Neural crest cell (in vitro differentiated cells): ENCODE results near the gene HYKK. TPM values are rescaled to one million over a fixed set of nuclear protein-coding genes. Genes with fewer than 3 reads are reported as not detected.
A peak's percentile ranks its signal among the peaks of the same experiment; 100 is the strongest.
"Not testable (repeated sequence)": the region's sequence is repeated elsewhere in the genome, so short reads cannot be mapped to it uniquely, and the experiment has no call there.

ENCODE experiments used
- DNase-seq: peaks from one replicate; pipeline ENCODE4 v3.0.0; 2021; ENCODE audit warnings: low read depth, mixed read lengths, low spot score
- H3K27ac Mint-ChIP-seq: one replicate; pipeline ENCODE4 v1.8.0; 2021; ENCODE audit warnings: mild to moderate bottlenecking, mixed read lengths; ENCODE audit not compliant: unreplicated experiment
- H3K27me3 Mint-ChIP-seq: 2 replicates; pipeline ENCODE4 v1.8.0; 2021; ENCODE audit warnings: low read depth, mild to moderate bottlenecking, mixed read lengths
- H3K36me3 Mint-ChIP-seq: 2 replicates; pipeline ENCODE4 v1.8.0; 2021; ENCODE audit warnings: low read depth, mild to moderate bottlenecking, mixed read lengths
- H3K4me1 Mint-ChIP-seq: 2 replicates; pipeline ENCODE4 v1.8.0; 2021; ENCODE audit warnings: mixed read lengths
- H3K4me3 Mint-ChIP-seq: one replicate; pipeline ENCODE4 v1.8.0; 2021; ENCODE audit warnings: mild to moderate bottlenecking, mixed read lengths
- H3K9me3 Mint-ChIP-seq: 2 replicates; pipeline ENCODE4 v1.8.0; 2021; ENCODE audit warnings: mixed read lengths
- CTCF ChIP-seq: fragments of 200-600 bp; sonication (generic); conservative IDR thresholded peaks from 2 replicates; pipeline ENCODE4 v1.5.0; 2021; ENCODE audit warnings: antibody characterized with exemption, mild to moderate bottlenecking
- total RNA-seq: library from RNA; stranded (reverse); gene quantifications from 2 replicates; pipeline ENCODE4 v1.2.1, GENCODE V29; 2021

The HYKK gene
- total RNA-seq, 1 donor from 2014 or later, result 0.86 TPM

DNA sequence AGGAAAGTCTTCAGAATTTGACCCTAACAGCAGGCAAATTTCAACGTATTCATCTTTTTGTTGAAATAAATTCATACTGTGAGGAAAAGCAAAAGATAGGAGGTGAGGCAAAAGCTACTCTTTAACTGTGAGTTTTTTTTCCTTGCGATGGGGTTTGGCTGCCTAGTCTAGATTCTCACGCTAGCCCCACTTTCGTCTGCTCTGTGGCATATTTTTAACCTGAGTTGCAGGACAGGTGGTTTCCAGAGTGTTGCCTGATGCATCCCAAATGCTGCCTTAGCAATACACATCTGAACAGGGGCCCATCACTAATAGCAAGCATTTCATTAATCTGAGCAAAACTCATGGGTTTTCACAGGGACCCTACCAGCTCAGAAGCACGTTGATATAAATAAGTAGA lies 44.5 kb downstream of the HYKK start:
- Mint-ChIP-seq H3K9me3 (no peaks in the 10 kb centered on the region), H3K4me1 (no peaks in the 10 kb centered on the region), H3K27ac (no peak overlapping the region), H3K27me3 (no peaks in the 10 kb centered on the region), H3K4me3 (no peak overlapping the region), H3K36me3 (peaks cover 7% of the 10 kb centered on the region)
- DNase-seq, result no peak
- TF ChIP-seq CTCF, result no peak

- Mint-ChIP-seq H3K4me3 (no peak overlapping the region), H3K9me3 (no peaks in the 10 kb centered on the region), H3K36me3 (peaks cover 7% of the 10 kb centered on the region), H3K27me3 (no peaks in the 10 kb centered on the region), H3K27ac (no peak overlapping the region), H3K4me1 (no peaks in the 10 kb centered on the region)
- no peak for TF ChIP-seq CTCF
- no peak for DNase-seq
Measured at GRCh38 chr15:78552597-78552996, 45.2 kb downstream of the HYKK start.

DNA sequence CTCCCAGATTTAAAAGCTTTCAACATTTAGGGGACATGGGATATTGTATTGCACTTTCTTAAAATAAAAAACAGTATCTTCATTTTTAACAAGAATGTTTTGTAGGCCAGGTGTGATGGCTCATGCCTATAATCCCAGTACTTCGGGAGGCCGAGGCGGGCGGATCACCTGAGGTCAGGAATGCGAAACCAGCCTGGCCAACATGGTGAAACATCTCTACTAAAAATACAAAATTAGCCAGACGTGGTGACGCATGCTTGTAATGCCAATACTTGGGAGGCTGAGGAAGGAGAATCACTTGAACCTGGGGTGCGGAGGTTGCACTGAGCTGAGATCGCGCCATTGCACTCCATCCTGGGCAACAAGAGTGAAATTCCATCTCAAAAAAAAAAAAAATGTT lies 52.8 kb downstream of the HYKK start:
- H3K4me1 Mint-ChIP-seq, H3K36me3 Mint-ChIP-seq, H3K4me3 Mint-ChIP-seq, H3K9me3 Mint-ChIP-seq, DNase-seq, H3K27ac Mint-ChIP-seq: not testable (repeated sequence)
- peaks cover 16% of the 10 kb centered on the region for H3K27me3 Mint-ChIP-seq

GRCh38 chr15:78561490-78561889 lies 54.1 kb downstream of the HYKK start:
- no peak overlapping the region for H3K4me3 Mint-ChIP-seq
- H3K27ac Mint-ChIP-seq, result no peak overlapping the region
- H3K36me3 Mint-ChIP-seq, result no peaks in the 10 kb centered on the region
- peaks cover 16% of the 10 kb centered on the region for H3K27me3 Mint-ChIP-seq
- TF ChIP-seq CTCF, result no peak
- H3K4me1 Mint-ChIP-seq, result peaks cover 12% of the 10 kb centered on the region
- no peaks in the 10 kb centered on the region for H3K9me3 Mint-ChIP-seq
- DNase-seq, result no peak

DNA sequence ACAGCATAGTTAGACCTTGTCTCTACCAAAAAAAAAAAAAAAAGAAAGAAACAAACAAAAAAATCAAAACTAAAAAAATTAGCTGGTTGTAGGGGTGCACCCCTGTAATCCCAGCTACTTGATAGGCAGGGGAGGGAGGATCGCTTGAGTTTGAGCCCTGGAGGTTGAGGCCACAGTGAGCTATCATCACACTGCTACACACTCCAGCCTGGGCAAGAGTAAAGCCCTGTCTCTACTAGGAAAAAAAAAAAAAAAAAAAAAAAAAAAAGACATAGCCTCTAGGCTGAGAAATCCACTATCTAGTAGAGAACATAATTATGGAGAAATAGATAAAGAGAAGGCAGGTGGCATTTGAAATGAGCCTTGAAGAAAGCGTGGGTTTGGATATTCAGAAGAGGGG lies 55.7 kb downstream of the HYKK start:
- Mint-ChIP-seq H3K4me1 (peaks cover 24% of the 10 kb centered on the region), H3K9me3 (no peaks in the 10 kb centered on the region), H3K27me3 (peaks cover 16% of the 10 kb centered on the region), H3K27ac (no peak overlapping the region), H3K4me3 (peak overlapping the region; percentile 9), H3K36me3 (no peaks in the 10 kb centered on the region)
- no peak for TF ChIP-seq CTCF
- DNase-seq, result no peak

DNA sequence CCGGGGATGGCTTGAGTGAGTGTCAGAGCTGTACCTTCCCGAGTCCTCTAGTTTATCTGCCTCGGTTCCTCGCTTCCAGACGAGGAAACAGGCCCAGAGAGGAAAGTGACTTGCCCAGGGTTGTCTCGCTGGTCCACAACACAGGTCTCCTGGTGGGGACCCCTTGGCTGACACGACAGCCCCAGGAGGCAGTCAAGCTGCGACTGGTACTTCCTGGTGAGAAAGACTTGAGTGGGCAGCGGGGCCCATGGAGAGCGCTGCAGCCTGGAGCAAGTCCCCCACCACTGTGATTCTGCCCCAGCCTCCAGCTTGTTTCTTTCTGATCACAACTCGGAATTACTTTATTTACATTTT lies 57.3 kb downstream of the HYKK start:
- no peak for DNase-seq
- no peak for TF ChIP-seq CTCF
- no peaks in the 10 kb centered on the region for H3K9me3 Mint-ChIP-seq
- H3K36me3 Mint-ChIP-seq, result no peaks in the 10 kb centered on the region
- H3K4me3 Mint-ChIP-seq, result peak overlapping the region; percentile 97
- no peak overlapping the region for H3K27ac Mint-ChIP-seq
- peaks cover 24% of the 10 kb centered on the region for H3K4me1 Mint-ChIP-seq
- H3K27me3 Mint-ChIP-seq, result peaks cover 16% of the 10 kb centered on the region
